HEK293 (cell line): ENCODE measurements around the gene MRPL33.

Experiments
- CTCF ChIA-PET: fragments of 350-600 bp; formaldehyde crosslinking; extraction: SDS; loops from one replicate; lab custom pipeline; 2021; ENCODE audit warnings: antibody characterized with exemption; lab: Yijun Ruan, JAX
- POLR2A ChIA-PET: fragments of 300-600 bp; formaldehyde crosslinking; extraction: SDS; loops from one replicate; lab custom pipeline; 2020; ENCODE audit warnings: antibody characterized with exemption, inconsistent platforms; lab: Yijun Ruan, JAX
- H3K27ac ChIP-seq: fragments of 200-500 bp; sonication (Bioruptor generic); 2 replicates; pipeline ENCODE4 v1.5.1; 2014; ENCODE audit warnings: low read depth, low read length, control low read depth, inconsistent platforms; ENCODE audit errors: extremely low read depth
- H3K36me3 ChIP-seq, 2 experiments: fragments of 200-500 bp in 1 of 2; sonication (Bioruptor generic) in 1 of 2; 1 replicate in 1 of 2; 2 replicates in 1 of 2; pipeline ENCODE4 v1.5.1; 2014 to 2017; ENCODE audit warnings: inconsistent platforms in 2 of 2, low read length in 2 of 2; ENCODE audit not compliant: control insufficient read depth in 2 of 2, insufficient read depth in 1 of 2
- H3K4me1 ChIP-seq: fragments of 200-500 bp; sonication (Bioruptor generic); 2 replicates; pipeline ENCODE4 v1.5.1; 2014; ENCODE audit warnings: mild to moderate bottlenecking, low read length, inconsistent platforms; ENCODE audit not compliant: control insufficient read depth, insufficient read depth
- H3K4me3 ChIP-seq: 2 replicates; pipeline ENCODE4 v1.5.1; 2011; ENCODE audit warnings: low read depth, mild to moderate bottlenecking, control low read depth, low read length, moderate library complexity
- H3K9me3 ChIP-seq: fragments of 200-500 bp; sonication (Bioruptor generic); 2 replicates; pipeline ENCODE4 v1.5.1; 2014; ENCODE audit warnings: low read depth, low read length, inconsistent platforms; ENCODE audit not compliant: control insufficient read depth, insufficient read depth
- ELK4 ChIP-seq: IDR thresholded peaks from 2 replicates; pipeline ENCODE4 v1.6.1; 2011; ENCODE audit warnings: mild to moderate bottlenecking, low read depth, low read length, borderline replicate concordance
- KLF9 ChIP-seq: fragments of 450-650 bp; formaldehyde crosslinking; IDR thresholded peaks from 2 replicates; pipeline ENCODE4 v1.5.1; 2016; ENCODE audit warnings: missing biosample characterization, missing genetic modification characterization, low read depth
- PRDM6 ChIP-seq: fragments of 450-650 bp; formaldehyde crosslinking; IDR thresholded peaks from 2 replicates; pipeline ENCODE4 v1.5.1; 2017; ENCODE audit warnings: missing biosample characterization, missing genetic modification characterization
- TCF7L2 ChIP-seq: IDR thresholded peaks from 2 replicates; pipeline ENCODE4 v1.6.1; 2011; ENCODE audit warnings: low read depth, mild to moderate bottlenecking, inconsistent platforms, low read length, moderate library complexity, borderline replicate concordance
- WT1 ChIP-seq: fragments of 450-650 bp; formaldehyde crosslinking; IDR thresholded peaks from 2 replicates; pipeline ENCODE4 v1.5.1; 2016; ENCODE audit warnings: missing biosample characterization, missing genetic modification characterization
- ZBTB10 ChIP-seq: fragments of 450-650 bp; formaldehyde crosslinking; IDR thresholded peaks from 2 replicates; pipeline ENCODE4 v1.5.1; 2016; ENCODE audit warnings: missing biosample characterization, missing genetic modification characterization
- ZFP37 ChIP-seq: fragments of 450-650 bp; formaldehyde crosslinking; IDR thresholded peaks from 2 replicates; pipeline ENCODE4 v1.5.1; 2016; ENCODE audit warnings: missing biosample characterization, missing genetic modification characterization
- ZNF174 ChIP-seq: fragments of 450-650 bp; formaldehyde crosslinking; IDR thresholded peaks from 2 replicates; pipeline ENCODE4 v1.5.0; 2017; ENCODE audit warnings: missing biosample characterization, mild to moderate bottlenecking, missing genetic modification characterization
- ZNF2 ChIP-seq: fragments of 450-650 bp; formaldehyde crosslinking; IDR thresholded peaks from 2 replicates; pipeline ENCODE4 v1.5.1; 2016; ENCODE audit warnings: missing biosample characterization, missing genetic modification characterization
- ZNF214 ChIP-seq: fragments of 450-650 bp; formaldehyde crosslinking; IDR thresholded peaks from 2 replicates; pipeline ENCODE4 v1.5.1; 2017; ENCODE audit warnings: missing biosample characterization, mild to moderate bottlenecking, missing genetic modification characterization, borderline replicate concordance
- ZNF311 ChIP-seq: fragments of 450-650 bp; formaldehyde crosslinking; IDR thresholded peaks from 2 replicates; pipeline ENCODE4 v1.5.1; 2017; ENCODE audit warnings: missing biosample characterization, missing genetic modification characterization, borderline replicate concordance
- ZNF335 ChIP-seq: fragments of 450-650 bp; formaldehyde crosslinking; conservative IDR thresholded peaks from 2 replicates; pipeline ENCODE4 v1.5.1; 2016; ENCODE audit warnings: missing biosample characterization, missing genetic modification characterization
- ZNF510 ChIP-seq: fragments of 450-650 bp; formaldehyde crosslinking; IDR thresholded peaks from 2 replicates; pipeline ENCODE4 v1.5.1; 2018; ENCODE audit warnings: mild to moderate bottlenecking, missing genetic modification characterization, missing biosample characterization; ENCODE audit not compliant: insufficient replicate concordance
- ZNF514 ChIP-seq: fragments of 450-650 bp; formaldehyde crosslinking; IDR thresholded peaks from 2 replicates; pipeline ENCODE4 v1.5.1; 2016; ENCODE audit warnings: missing biosample characterization, missing genetic modification characterization
- ZNF548 ChIP-seq: fragments of 450-650 bp; formaldehyde crosslinking; IDR thresholded peaks from 2 replicates; pipeline ENCODE4 v1.5.1; 2016; ENCODE audit warnings: missing biosample characterization, missing genetic modification characterization
- ZNF555 ChIP-seq: fragments of 450-650 bp; formaldehyde crosslinking; conservative IDR thresholded peaks from 2 replicates; pipeline ENCODE4 v1.5.1; 2017; ENCODE audit warnings: missing biosample characterization, mild to moderate bottlenecking, missing genetic modification characterization, inconsistent platforms
- ZNF558 ChIP-seq: fragments of 450-650 bp; formaldehyde crosslinking; IDR thresholded peaks from 2 replicates; pipeline ENCODE4 v1.5.1; 2016; ENCODE audit warnings: missing biosample characterization, missing genetic modification characterization
- ZNF629 ChIP-seq: fragments of 450-650 bp; formaldehyde crosslinking; IDR thresholded peaks from 2 replicates; pipeline ENCODE4 v1.5.1; 2017; ENCODE audit warnings: missing biosample characterization, missing genetic modification characterization
- ZNF660 ChIP-seq: fragments of 450-650 bp; IDR thresholded peaks from 2 replicates; pipeline ENCODE4 v1.5.1; 2018; ENCODE audit warnings: missing biosample characterization, mild to moderate bottlenecking, missing genetic modification characterization
- ZNF692 ChIP-seq: fragments of 450-650 bp; formaldehyde crosslinking; IDR thresholded peaks from 2 replicates; pipeline ENCODE4 v1.5.1; 2016; ENCODE audit warnings: missing biosample characterization, missing genetic modification characterization

Gene MRPL33

GRCh38 chr2:27776696-27777095, 5.2 kb downstream of the MRPL33 start:
- no peak for TF ChIP-seq ZNF555 (tag by site-specific recombination)
- TF ChIP-seq TCF7L2: no peak
- no peak for TF ChIP-seq KLF9 (tag by site-specific recombination)
- TF ChIP-seq ZNF558 (tag by site-specific recombination): no peak
- TF ChIP-seq ZBTB10 (tag by site-specific recombination): no peak
- no peak for TF ChIP-seq ZNF2 (tag by site-specific recombination)
- no peak for TF ChIP-seq ZNF335 (tag by site-specific recombination)
- TF ChIP-seq ZNF311 (tag by site-specific recombination): no peak
- TF ChIP-seq ZFP37 (tag by site-specific recombination): no peak
- TF ChIP-seq, all 188 proteins: peak for 0
- POLR2A ChIA-PET: no interaction called here
- no peak overlapping the region for H3K4me3 ChIP-seq
- H3K4me1 ChIP-seq: peaks cover 9% of the 10 kb centered on the region; the same call in 1 of the 2 replicates
- H3K9me3 ChIP-seq: no peaks in the 10 kb centered on the region
- H3K27ac ChIP-seq: no peak overlapping the region
- CTCF ChIA-PET: interaction anchor here (1.4 kb wide), 1 partner anchor 93 kb away, joined by 5 read pairs; no protein-coding TSS in a partner anchor
- H3K36me3 ChIP-seq: peaks cover 16 to 55% of the 10 kb centered on the region in 2 experiments; a peak in 2 of 3 replicates

- Histone ChIP-seq H3K4me1 (no peaks in the 10 kb centered on the region), H3K27ac (no peak overlapping the region), H3K4me3 (no peak overlapping the region), H3K36me3 (peaks cover 16 to 40% of the 10 kb centered on the region in 2 experiments; a peak in 2 of 3 replicates), H3K9me3 (no peaks in the 10 kb centered on the region)
- ChIA-PET CTCF (interaction anchor here (0.6 kb wide), 1 partner anchor 14 kb away, joined by 3 read pairs; no protein-coding TSS in a partner anchor), POLR2A (no interaction called here)
- TF ChIP-seq ZFP37 (tag by site-specific recombination) (no peak), ZNF629 (tag by site-specific recombination) (no peak), ELK4 (no peak), ZNF174 (tag by site-specific recombination) (no peak), ZNF510 (tag by site-specific recombination) (no peak), ZNF514 (tag by site-specific recombination) (no peak), ZNF214 (tag by site-specific recombination) (no peak), ZNF548 (tag by site-specific recombination) (no peak), ZNF692 (no peak), ZNF660 (tag by site-specific recombination) (no peak), PRDM6 (tag by site-specific recombination) (no peak), WT1 (tag by site-specific recombination) (no peak)
Observed at GRCh38 chr2:27779417-27780055, 8.0 kb downstream of the MRPL33 start.
